ENCODE measurements around the gene CATSPERE. TPM values are rescaled to one million over a fixed set of nuclear protein-coding genes. Genes with fewer than 3 reads are reported as not detected.
"Not testable (repeated sequence)": the region's sequence is repeated elsewhere in the genome, so short reads cannot be mapped to it uniquely, and the experiment has no call there.

CATSPERE gene
- total RNA-seq, 1 donor from 2014 or later: 0.25 TPM

DNA sequence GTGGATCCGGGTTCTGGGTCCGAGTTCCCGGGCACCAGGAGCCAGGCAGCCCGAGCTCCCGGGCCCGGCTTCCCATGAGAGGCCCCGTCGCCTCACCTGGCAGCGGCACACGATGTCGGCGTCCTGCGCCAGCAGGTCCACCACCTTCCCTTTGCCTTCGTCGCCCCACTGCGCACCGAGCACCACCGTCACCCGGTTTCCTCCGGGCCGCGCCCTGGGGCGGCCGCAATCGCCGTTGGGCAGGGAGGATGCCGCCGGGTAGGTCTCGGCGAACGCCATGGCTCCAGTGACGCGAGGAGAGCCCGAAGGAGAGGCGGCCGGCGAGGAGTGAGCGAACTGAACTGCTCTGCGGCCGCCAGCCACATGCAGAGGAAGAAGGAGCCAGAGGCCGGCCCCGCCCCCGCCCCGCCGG, 9.5 kb upstream of the CATSPERE start, which contains the start of gene ADSS2:
Gene ADSS2 (minus strand): TSS at position 371 of the 412 bp plus-strand sequence. CDS start 92 bp downstream, at position 279.
- Mint-ChIP-seq H3K36me3 (ENCODE audit: low read depth) (peaks cover 37% of the 10 kb centered on the region), H3K27me3 (ENCODE audit: low read depth) (no peaks in the 10 kb centered on the region), H3K9me3 (peaks cover 4% of the 10 kb centered on the region), H3K27ac (peak within 1 kb of the TSS; percentile 96), H3K4me3 (ENCODE audit: low read depth) (peak within 1 kb of the TSS; percentile 95), H3K4me1 (ENCODE audit: low read depth) (peaks cover 38% of the 10 kb centered on the region)
- intact Hi-C loops (cut with micrococcal nuclease): loop anchor here (2.0 to 5.0 kb wide), 3 partner anchors 383 to 413 kb away; partner anchors contain the start of genes COX20 and HNRNPU
- no peak for DNase-seq (ENCODE audit: low spot score)

DNA sequence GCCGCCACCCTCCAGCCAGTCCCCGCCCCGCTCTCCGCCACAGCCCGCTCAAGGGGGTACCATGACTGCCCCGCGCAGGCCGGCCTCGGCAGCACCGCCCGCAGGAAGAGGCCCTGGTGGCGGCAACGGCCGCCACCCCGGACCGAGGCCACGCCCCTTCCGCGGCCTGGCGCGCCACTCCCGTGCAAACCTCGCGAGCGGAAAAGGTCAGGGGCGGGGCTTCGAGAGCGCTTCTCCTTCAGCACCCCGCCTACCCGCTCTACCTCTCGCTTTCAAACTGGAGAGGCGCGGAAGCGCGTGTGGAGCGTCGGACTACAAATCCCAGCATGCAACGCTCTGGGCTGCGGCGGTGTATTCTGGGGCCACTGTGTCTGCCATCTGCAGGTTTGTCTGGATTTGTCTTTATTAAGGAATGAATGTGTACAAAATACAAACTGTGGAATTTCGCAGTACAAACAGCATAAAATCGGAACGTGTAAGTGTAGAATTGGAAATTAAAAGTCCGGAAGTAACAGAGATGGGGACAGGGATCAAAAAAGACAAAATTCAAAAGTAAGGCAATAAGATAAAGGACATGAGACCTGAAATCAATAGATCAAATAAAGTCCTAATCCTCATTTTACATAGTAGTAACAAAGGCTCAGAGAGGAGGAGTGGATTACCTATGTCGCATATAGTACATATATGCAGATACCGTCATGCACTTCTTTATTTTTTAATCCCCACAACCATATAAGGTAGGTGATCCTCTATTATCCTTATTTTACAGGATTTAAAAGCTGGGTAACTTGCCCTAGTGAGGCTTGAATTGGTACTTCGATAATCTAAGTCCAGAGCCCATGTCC, 8.9 kb upstream of the CATSPERE start:
- H3K4me1 Mint-ChIP-seq (ENCODE audit: low read depth): peaks cover 34% of the 10 kb centered on the region

DNA sequence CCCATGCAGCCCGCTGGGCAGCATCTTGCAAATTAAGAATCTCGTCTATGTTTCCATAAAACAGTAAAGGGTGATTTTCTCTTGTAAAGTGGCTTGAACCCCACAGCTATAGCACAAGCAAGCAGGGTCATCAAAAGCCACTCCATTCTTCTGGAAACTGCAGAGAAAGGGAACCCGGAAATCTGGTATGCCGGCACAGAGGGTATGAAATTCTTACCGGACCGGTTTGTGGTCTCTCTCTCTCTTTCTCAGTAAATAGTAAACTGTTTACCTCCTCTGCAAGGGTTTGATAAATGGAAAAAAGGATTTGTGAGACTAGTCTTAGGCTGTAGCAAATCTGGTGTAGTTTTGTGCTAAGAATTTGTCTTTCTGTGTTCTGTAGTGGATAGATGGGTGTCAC, 6.7 kb upstream of the CATSPERE start:
- DNase-seq (ENCODE audit: low spot score): no peak
- intact Hi-C loops (cut with micrococcal nuclease): loop anchor here (5.0 kb wide), 1 partner anchor 407 kb away; no protein-coding TSS in a partner anchor
- Mint-ChIP-seq H3K27me3 (ENCODE audit: low read depth) (no peaks in the 10 kb centered on the region), H3K4me3 (ENCODE audit: low read depth) (no peak overlapping the region), H3K9me3 (peaks cover 4% of the 10 kb centered on the region), H3K27ac (no peak overlapping the region), H3K4me1 (ENCODE audit: low read depth) (peaks cover 16% of the 10 kb centered on the region), H3K36me3 (ENCODE audit: low read depth) (peaks cover 21% of the 10 kb centered on the region)

More for the DNA sequence above, 8.9 kb upstream of the CATSPERE start:
- H3K9me3 Mint-ChIP-seq: peaks cover 4% of the 10 kb centered on the region
- H3K27me3 Mint-ChIP-seq (ENCODE audit: low read depth): no peaks in the 10 kb centered on the region
- intact Hi-C loops (cut with micrococcal nuclease): loop anchor here (1.0 to 5.0 kb wide), 10 partner anchors 9 to 1197 kb away; partner anchors contain the start of genes CATSPERE, CEP170, COX20 and HNRNPU
- H3K27ac Mint-ChIP-seq: peak overlapping the region; percentile 96
- H3K36me3 Mint-ChIP-seq (ENCODE audit: low read depth): peaks cover 34% of the 10 kb centered on the region
- H3K4me3 Mint-ChIP-seq (ENCODE audit: low read depth): peak overlapping the region; percentile 95
- peak; percentile 98 for DNase-seq (ENCODE audit: low spot score)

DNA sequence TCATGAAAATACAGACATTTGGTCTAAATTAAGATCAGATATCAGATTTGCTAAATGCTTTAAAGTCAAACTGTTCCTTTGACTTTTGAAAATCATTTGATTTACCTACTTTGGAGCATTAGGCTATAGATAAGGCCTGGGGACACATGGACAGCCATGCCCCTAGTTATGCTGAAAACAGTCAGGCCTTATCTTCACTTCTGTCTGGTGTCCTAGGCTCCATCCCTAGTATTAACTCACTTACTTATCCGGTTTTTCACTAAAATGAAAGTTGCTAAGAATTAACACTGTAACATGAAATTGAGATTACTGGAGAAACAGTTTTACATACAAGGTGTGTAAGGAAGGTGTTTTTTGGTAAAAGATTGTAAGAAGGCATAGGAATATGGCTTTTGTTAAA, 4.5 kb upstream of the CATSPERE start:
- Mint-ChIP-seq H3K9me3 (peaks cover 15% of the 10 kb centered on the region), H3K4me3 (ENCODE audit: low read depth) (no peak overlapping the region), H3K36me3 (ENCODE audit: low read depth) (peaks cover 18% of the 10 kb centered on the region), H3K4me1 (ENCODE audit: low read depth) (peaks cover 14% of the 10 kb centered on the region), H3K27me3 (ENCODE audit: low read depth) (no peaks in the 10 kb centered on the region), H3K27ac (no peak overlapping the region)
- intact Hi-C loops (cut with micrococcal nuclease): no loop called here
- DNase-seq (ENCODE audit: low spot score): no peak

DNA sequence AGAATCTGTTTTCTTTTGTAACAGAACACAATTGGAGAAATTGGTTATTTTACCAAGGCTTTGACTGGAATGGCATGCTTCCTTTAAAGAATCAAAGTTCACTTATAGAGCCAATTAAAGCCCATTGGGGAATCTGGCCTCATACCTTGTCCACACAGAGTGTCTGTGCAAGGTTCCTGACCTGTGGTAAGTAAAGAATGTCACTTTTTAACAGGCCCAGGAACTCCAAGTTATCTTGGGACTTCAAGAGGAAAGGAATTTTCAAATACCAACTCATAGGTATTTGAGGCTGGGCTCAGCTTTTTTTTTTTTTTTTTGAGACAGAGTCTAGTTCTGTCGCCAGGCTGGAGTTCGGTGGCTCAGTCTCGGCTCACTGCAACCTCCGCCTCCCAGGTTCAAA, 2.3 kb upstream of the CATSPERE start:
- Mint-ChIP-seq H3K27ac (no peak overlapping the region), H3K4me1 (ENCODE audit: low read depth) (peaks cover 13% of the 10 kb centered on the region), H3K36me3 (ENCODE audit: low read depth) (peaks cover 18% of the 10 kb centered on the region), H3K9me3 (peaks cover 10% of the 10 kb centered on the region), H3K27me3 (ENCODE audit: low read depth) (no peaks in the 10 kb centered on the region), H3K4me3 (ENCODE audit: low read depth) (no peak overlapping the region)
- intact Hi-C loops (cut with micrococcal nuclease): no loop called here
- no peak for DNase-seq (ENCODE audit: low spot score)

DNA sequence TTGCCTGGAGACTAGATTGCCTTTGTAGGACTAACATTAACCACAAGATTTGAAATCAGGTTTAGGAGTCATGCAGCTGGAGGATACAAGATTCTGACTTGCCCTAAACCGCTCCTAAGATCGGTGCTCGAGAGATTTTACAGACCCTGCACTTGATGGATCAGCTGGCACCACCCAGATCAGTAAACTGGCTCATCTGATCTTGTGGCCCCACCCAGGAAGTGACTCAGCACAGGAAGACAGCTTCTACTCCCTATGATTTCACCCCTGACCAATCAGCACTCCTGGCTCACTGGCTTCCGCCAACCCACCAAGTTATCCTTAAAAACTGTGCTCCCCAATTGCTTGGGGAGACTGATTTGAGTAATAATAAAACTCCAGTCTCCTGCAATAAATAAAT, 876 bp upstream of the CATSPERE start:
- Mint-ChIP-seq H3K36me3 (ENCODE audit: low read depth) (peaks cover 18% of the 10 kb centered on the region), H3K27me3 (ENCODE audit: low read depth) (no peaks in the 10 kb centered on the region), H3K27ac (peak overlapping the region; percentile 42), H3K9me3 (peaks cover 10% of the 10 kb centered on the region), H3K4me1 (ENCODE audit: low read depth) (peaks cover 13% of the 10 kb centered on the region), H3K4me3 (ENCODE audit: low read depth) (peak overlapping the region; percentile 45)
- DNase-seq (ENCODE audit: low spot score): peak; percentile 23
- intact Hi-C loops (cut with micrococcal nuclease): loop anchor here (5.0 kb wide), 1 partner anchor 137 kb away; no protein-coding TSS in a partner anchor

DNA sequence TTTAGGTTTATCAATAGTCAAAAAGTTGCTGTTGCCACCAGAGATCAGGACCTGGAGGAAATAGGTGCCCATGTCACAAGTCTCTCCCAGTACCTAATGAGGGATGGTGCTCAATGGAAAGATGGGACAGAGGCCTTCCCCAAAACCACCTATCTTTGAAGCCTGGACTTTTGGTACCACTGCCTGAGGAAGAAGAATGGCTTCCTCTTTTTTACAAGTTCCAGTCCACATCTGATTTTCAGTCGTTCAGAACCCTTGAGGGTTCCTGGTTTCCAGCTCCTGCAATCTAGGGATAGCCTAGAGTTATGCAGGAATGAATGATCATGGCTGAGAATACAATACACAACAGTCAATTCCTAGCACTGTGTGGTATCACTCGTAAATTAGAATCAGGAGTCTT, 5.7 kb downstream of the CATSPERE start:
- intact Hi-C loops (cut with micrococcal nuclease): no loop called here
- no peaks in the 10 kb centered on the region for H3K36me3 Mint-ChIP-seq (ENCODE audit: low read depth)
- H3K9me3 Mint-ChIP-seq: no peaks in the 10 kb centered on the region
- DNase-seq (ENCODE audit: low spot score): no peak
- H3K27ac Mint-ChIP-seq: no peak overlapping the region
- H3K27me3 Mint-ChIP-seq (ENCODE audit: low read depth): peaks cover 5% of the 10 kb centered on the region
- peaks cover under 1% of the 10 kb centered on the region for H3K4me1 Mint-ChIP-seq (ENCODE audit: low read depth)
- no peak overlapping the region for H3K4me3 Mint-ChIP-seq (ENCODE audit: low read depth)

DNA sequence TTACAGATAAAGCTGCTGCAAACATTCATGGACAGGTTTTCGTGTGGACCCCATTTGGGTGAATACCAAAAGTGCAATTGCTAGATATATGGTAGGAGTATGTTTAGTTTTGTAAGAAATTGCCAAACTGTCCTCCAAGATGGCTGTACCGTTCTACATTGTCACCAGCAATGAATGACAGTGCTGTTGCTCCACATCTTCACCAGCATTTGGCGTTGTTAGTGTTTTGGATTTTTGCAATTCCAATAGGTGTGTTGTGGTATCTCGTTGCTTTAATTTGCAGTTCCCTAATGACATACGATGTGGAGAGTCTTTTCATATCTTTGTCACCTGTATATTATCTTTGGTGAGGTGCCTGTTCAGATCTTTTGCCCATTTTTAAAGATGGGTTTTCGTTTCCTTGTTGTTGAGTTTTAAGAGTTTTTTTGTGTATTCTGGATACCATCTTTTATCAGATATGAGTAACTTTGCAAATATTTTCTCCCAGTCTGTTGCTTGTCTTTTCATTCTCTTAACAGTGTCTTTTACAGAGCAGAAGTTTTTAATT, 12.1 kb downstream of the CATSPERE start:
- H3K9me3 Mint-ChIP-seq: no peaks in the 10 kb centered on the region
- peaks cover 5% of the 10 kb centered on the region for H3K27me3 Mint-ChIP-seq (ENCODE audit: low read depth)
- intact Hi-C loops (cut with micrococcal nuclease): no loop called here

DNA sequence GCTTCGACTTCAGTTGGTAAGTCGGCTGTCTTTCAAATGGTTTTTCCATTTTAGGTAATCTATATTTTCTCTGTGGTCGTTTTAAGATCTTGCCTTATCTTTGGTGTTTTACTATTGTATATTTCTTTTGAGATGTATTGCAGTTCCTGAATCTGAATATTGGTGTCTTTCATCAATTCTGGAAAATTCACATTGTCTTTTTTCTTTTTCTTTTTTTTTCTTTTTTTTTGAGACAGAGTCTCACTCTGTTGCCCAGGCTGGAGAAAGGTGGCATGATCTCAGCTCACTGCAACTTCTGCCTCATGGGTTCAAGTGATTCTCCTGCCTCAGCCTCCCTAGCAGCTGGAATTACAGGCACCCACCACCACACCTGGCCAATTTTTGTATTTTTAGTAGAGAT, 23.9 kb downstream of the CATSPERE start:
- H3K9me3 Mint-ChIP-seq; H3K27me3 Mint-ChIP-seq (ENCODE audit: low read depth); intact Hi-C loops (cut with micrococcal nuclease); H3K4me1 Mint-ChIP-seq (ENCODE audit: low read depth); DNase-seq (ENCODE audit: low spot score); H3K27ac Mint-ChIP-seq; H3K4me3 Mint-ChIP-seq (ENCODE audit: low read depth); H3K36me3 Mint-ChIP-seq (ENCODE audit: low read depth): not testable (repeated sequence)

More for the DNA sequence above, 12.1 kb downstream of the CATSPERE start:
- H3K27ac Mint-ChIP-seq: no peak overlapping the region
- no peak for DNase-seq (ENCODE audit: low spot score)
- no peak overlapping the region for H3K4me3 Mint-ChIP-seq (ENCODE audit: low read depth)
- no peaks in the 10 kb centered on the region for H3K4me1 Mint-ChIP-seq (ENCODE audit: low read depth)
- H3K36me3 Mint-ChIP-seq (ENCODE audit: low read depth): no peaks in the 10 kb centered on the region

DNA sequence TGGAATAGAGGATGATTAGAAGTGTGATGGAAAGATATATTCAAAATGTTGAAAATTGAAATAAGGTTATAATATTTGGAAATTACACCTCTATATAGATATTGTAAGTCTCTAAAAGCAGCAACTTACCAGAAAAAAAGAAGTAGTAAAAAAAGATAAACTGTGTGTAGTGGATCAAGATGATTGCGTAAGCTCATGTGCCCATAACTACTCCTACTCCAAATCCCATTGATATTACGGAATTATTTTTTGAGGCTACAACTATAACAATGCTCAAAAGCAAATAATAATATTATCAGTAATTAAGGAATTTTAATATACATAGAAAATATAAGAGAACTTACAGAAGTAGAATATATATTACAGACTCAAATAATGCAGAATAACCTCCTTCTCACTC, 33.6 kb downstream of the CATSPERE start:
- Mint-ChIP-seq H3K27ac (no peak overlapping the region), H3K9me3 (no peaks in the 10 kb centered on the region), H3K4me1 (ENCODE audit: low read depth) (no peaks in the 10 kb centered on the region), H3K36me3 (ENCODE audit: low read depth) (no peaks in the 10 kb centered on the region), H3K27me3 (ENCODE audit: low read depth) (no peaks in the 10 kb centered on the region), H3K4me3 (ENCODE audit: low read depth) (no peak overlapping the region)
- no peak for DNase-seq (ENCODE audit: low spot score)
- intact Hi-C loops (cut with micrococcal nuclease): no loop called here

DNA sequence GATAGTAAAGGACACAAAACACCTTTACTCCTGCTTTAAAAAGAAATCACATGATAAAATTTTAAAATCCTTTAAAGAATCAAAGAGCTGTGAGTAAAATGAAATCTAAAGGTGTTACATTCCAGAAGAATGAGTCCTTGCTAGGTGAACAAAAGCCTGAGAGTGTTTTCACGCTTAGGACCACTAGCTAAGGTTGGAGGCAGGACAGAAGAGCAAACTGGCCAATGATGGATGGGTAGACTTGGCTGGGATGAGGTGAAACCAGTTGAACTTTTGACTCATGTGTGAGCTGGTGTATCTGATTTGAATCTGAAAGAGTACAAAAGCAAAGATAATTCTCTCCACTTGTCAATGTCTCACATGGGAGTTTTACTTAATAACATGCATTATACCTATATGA, 35.1 kb downstream of the CATSPERE start:
- Mint-ChIP-seq H3K9me3 (no peaks in the 10 kb centered on the region), H3K4me1 (ENCODE audit: low read depth) (no peaks in the 10 kb centered on the region), H3K4me3 (ENCODE audit: low read depth) (no peak overlapping the region), H3K27ac (no peak overlapping the region), H3K36me3 (ENCODE audit: low read depth) (no peaks in the 10 kb centered on the region), H3K27me3 (ENCODE audit: low read depth) (no peaks in the 10 kb centered on the region)
- DNase-seq (ENCODE audit: low spot score): no peak
- intact Hi-C loops (cut with micrococcal nuclease): no loop called here

DNA sequence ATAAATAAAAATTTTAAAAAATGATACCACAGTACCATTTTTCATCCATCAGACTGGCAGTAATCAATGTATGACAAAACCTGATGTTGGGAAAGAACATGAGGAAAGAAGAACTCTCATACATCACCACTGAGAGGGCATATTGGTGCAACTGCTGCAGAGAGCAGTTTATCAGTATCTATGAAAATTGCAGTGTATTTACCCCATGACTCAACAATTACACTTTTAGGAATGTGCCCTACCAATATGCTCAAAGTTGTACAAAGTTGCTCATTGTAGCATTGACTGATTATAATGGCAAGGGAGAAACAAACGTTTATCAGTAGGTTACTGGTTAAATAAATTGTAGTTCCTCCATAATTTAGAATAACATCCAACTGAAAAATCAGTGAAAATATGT, 36.7 kb downstream of the CATSPERE start:
- H3K27me3 Mint-ChIP-seq (ENCODE audit: low read depth): no peaks in the 10 kb centered on the region
- no peak overlapping the region for H3K27ac Mint-ChIP-seq
- intact Hi-C loops (cut with micrococcal nuclease): no loop called here
- no peaks in the 10 kb centered on the region for H3K4me1 Mint-ChIP-seq (ENCODE audit: low read depth)
- no peak overlapping the region for H3K4me3 Mint-ChIP-seq (ENCODE audit: low read depth)
- no peak for DNase-seq (ENCODE audit: low spot score)
- H3K36me3 Mint-ChIP-seq (ENCODE audit: low read depth): no peaks in the 10 kb centered on the region
- no peaks in the 10 kb centered on the region for H3K9me3 Mint-ChIP-seq

DNA sequence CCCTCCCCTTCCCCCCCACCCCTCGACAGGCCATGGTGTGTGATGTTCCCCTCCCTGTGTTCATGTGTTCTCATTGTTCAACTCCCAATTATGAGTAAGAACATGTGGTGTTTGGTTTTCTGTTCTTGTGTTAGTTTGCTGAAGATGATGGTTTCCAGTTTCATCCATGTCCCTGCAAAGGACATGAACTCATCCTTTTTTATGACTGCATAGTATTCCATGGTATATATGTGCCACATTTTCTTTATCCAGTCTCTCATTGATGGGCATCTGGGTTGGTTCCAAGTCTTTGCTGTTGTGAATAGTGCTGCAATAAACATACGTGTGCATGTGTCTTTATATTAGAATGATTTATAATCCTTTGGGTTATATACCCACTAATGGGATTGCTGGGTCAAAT, 38.4 kb downstream of the CATSPERE start:
- H3K36me3 Mint-ChIP-seq (ENCODE audit: low read depth); H3K4me3 Mint-ChIP-seq (ENCODE audit: low read depth); DNase-seq (ENCODE audit: low spot score); intact Hi-C loops (cut with micrococcal nuclease); H3K9me3 Mint-ChIP-seq; H3K27ac Mint-ChIP-seq; H3K27me3 Mint-ChIP-seq (ENCODE audit: low read depth); H3K4me1 Mint-ChIP-seq (ENCODE audit: low read depth): not testable (repeated sequence)
